HepG2 (cell line): ENCODE data around the gene GPATCH3. TPM values are rescaled to one million over a fixed set of nuclear protein-coding genes. Genes with fewer than 3 reads are reported as not detected.

Experiments
- AKAP8 ChIP-seq: sonication (generic); formaldehyde crosslinking; IDR thresholded peaks from 2 replicates; pipeline ENCODE4 v1.5.1; 2020; ENCODE audit warnings: mild to moderate bottlenecking, missing genetic modification reagents
- ATM ChIP-seq: fragments of 450-650 bp; IDR thresholded peaks from 2 replicates; pipeline ENCODE4 v1.7.1; 2017; ENCODE audit warnings: mild to moderate bottlenecking, borderline replicate concordance
- CBX1 ChIP-seq: IDR thresholded peaks from one replicate; pipeline ENCODE4 v1.6.1; 2016; ENCODE audit warnings: antibody characterized with exemption, low read depth
- CSRNP2 ChIP-seq: sonication (generic); formaldehyde crosslinking; conservative IDR thresholded peaks from 2 replicates; pipeline ENCODE4 v1.8.0; 2022; ENCODE audit warnings: low read depth, missing genetic modification reagents
- EHMT2 ChIP-seq: fragments of 200-600 bp; sonication (generic); IDR thresholded peaks from 2 replicates; pipeline ENCODE4 v1.7.0; 2017; ENCODE audit warnings: antibody characterized with exemption, low read depth, low read length, borderline replicate concordance
- EZH2 ChIP-seq: conservative IDR thresholded peaks from 2 replicates; pipeline ENCODE4 v1.6.1; 2012; ENCODE audit warnings: mild to moderate bottlenecking, low read depth, low read length, moderate library complexity
- GATAD2A ChIP-seq: IDR thresholded peaks from 2 replicates; pipeline ENCODE4 v1.6.1; 2016
- HDAC6 ChIP-seq: fragments of 200-600 bp; sonication (generic); IDR thresholded peaks from 2 replicates; pipeline ENCODE4 v1.7.0; 2017; ENCODE audit warnings: mild to moderate bottlenecking, antibody characterized with exemption, low read length, low read depth
- HNRNPK ChIP-seq: fragments of 200-400 bp; formaldehyde crosslinking; IDR thresholded peaks from 2 replicates; pipeline ENCODE4 v1.6.1; 2018; ENCODE audit warnings: low read length, low read depth, moderate library complexity, mild to moderate bottlenecking; ENCODE audit not compliant: poor library complexity, severe bottlenecking
- IKZF1 ChIP-seq: fragments of 450-650 bp; IDR thresholded peaks from 2 replicates; pipeline ENCODE4 v1.7.1; 2016
- IRF2 ChIP-seq: IDR thresholded peaks from 2 replicates; pipeline ENCODE4 v1.6.1; 2018; ENCODE audit warnings: missing genetic modification reagents, missing compliant biosample characterization
- NONO ChIP-seq, 2 experiments: fragments of 450-650 bp in 1 of 2; sonication (generic) in 1 of 2; formaldehyde crosslinking in 1 of 2; IDR thresholded peaks in 1 of 2; conservative IDR thresholded peaks in 1 of 2; 2 replicates each; pipeline versions ENCODE4 v1.6.1 to v1.8.0; 2017 to 2022; ENCODE audit warnings: mild to moderate bottlenecking in 1 of 2, missing genetic modification reagents in 1 of 2, moderate library complexity in 1 of 2
- NR2C2 ChIP-seq: sonication (generic); formaldehyde crosslinking; IDR thresholded peaks from 2 replicates; pipeline ENCODE4 v1.4.0; 2020; ENCODE audit warnings: missing genetic modification reagents, mild to moderate bottlenecking, moderate library complexity, borderline replicate concordance
- PATZ1 ChIP-seq: sonication (generic); formaldehyde crosslinking; IDR thresholded peaks from 2 replicates; pipeline ENCODE4 v1.4.0; 2020; ENCODE audit warnings: missing genetic modification reagents
- PHF8 ChIP-seq: sonication (generic); formaldehyde crosslinking; IDR thresholded peaks from 2 replicates; pipeline ENCODE4 v1.5.0; 2020; ENCODE audit warnings: missing genetic modification reagents
- RFX1 ChIP-seq: fragments of 450-650 bp; IDR thresholded peaks from 2 replicates; pipeline ENCODE4 v1.6.1; 2017
- RXRA ChIP-seq: sonication (generic); formaldehyde crosslinking; IDR thresholded peaks from 2 replicates; pipeline ENCODE4 v1.5.1; 2020; ENCODE audit warnings: missing genetic modification reagents
- SMYD3 ChIP-seq: sonication (generic); formaldehyde crosslinking; IDR thresholded peaks from 2 replicates; pipeline ENCODE4 v1.8.1; 2023; ENCODE audit warnings: mild to moderate bottlenecking, missing genetic modification reagents
- TARDBP ChIP-seq: sonication (generic); formaldehyde crosslinking; IDR thresholded peaks from 2 replicates; pipeline ENCODE4 v1.8.0; 2022; ENCODE audit warnings: mild to moderate bottlenecking, missing genetic modification reagents
- THAP9 ChIP-seq: sonication (generic); formaldehyde crosslinking; IDR thresholded peaks from 2 replicates; pipeline ENCODE4; 2020; ENCODE audit warnings: missing genetic modification reagents, mild to moderate bottlenecking, borderline replicate concordance
- TOPORS ChIP-seq: sonication (generic); formaldehyde crosslinking; IDR thresholded peaks from 2 replicates; pipeline ENCODE4 v1.8.0; 2023; ENCODE audit warnings: mild to moderate bottlenecking, missing genetic modification reagents
- ZEB1 ChIP-seq: IDR thresholded peaks from 2 replicates; pipeline ENCODE4 v1.6.1; 2012; ENCODE audit warnings: mild to moderate bottlenecking, low read depth, inconsistent platforms; ENCODE audit not compliant: insufficient replicate concordance
- ZNF510 ChIP-seq: sonication (generic); formaldehyde crosslinking; IDR thresholded peaks from 2 replicates; pipeline ENCODE4 v1.4.0; 2020; ENCODE audit warnings: low read depth, mild to moderate bottlenecking, missing genetic modification reagents
- ZNF550 ChIP-seq: sonication (generic); formaldehyde crosslinking; IDR thresholded peaks from 2 replicates; pipeline ENCODE4 v1.4.0; 2020; ENCODE audit warnings: mild to moderate bottlenecking, missing genetic modification reagents, borderline replicate concordance
- ZNF777 ChIP-seq: sonication (generic); formaldehyde crosslinking; IDR thresholded peaks from 2 replicates; pipeline ENCODE4 v1.4.0; 2020; ENCODE audit warnings: missing genetic modification reagents
- polyA plus RNA-seq, 8 experiments: library from polyadenylated mRNA; depleted of rRNA in 3 of 8; stranded (reverse) in 7 of 8; unstranded in 1 of 8; fragments of >200 nt; fragmentation: Illumina TruSeq in 4 of 8; extraction: Trizol in 4 of 8; gene quantifications; 2 replicates each; pipeline versions ENCODE4 v1.2.1 to v1.2.3, GENCODE V29; 2011 to 2016; ENCODE audit warnings: low read depth in 4 of 8, missing spikeins in 1 of 8, mixed read lengths in 1 of 8; ENCODE audit not compliant: insufficient read depth in 1 of 8
- total RNA-seq, 5 experiments: library from RNA; depleted of rRNA; stranded (reverse); fragments of >200 nt; fragmentation: Illumina TruSeq; extraction: Trizol; gene quantifications; 2 replicates each; pipeline ENCODE4 v1.2.3, GENCODE V29; 2016; ENCODE audit warnings: low read depth in 1 of 5

The GPATCH3 gene
- total and polyA plus RNA-seq, 2 of the 13 experiments (the other 11 are each of a cell fraction or from before 2014, with no cell fraction given): 8.3 to 11.0 TPM

GRCh38 chr1:26862781-26863684 is 37.2 kb downstream of the GPATCH3 start, which contains the start of gene SFN (continued):
- peak; percentile 67 for TF ChIP-seq PHF8 (CRISPR knock-in tag)
- TF ChIP-seq NR2C2 (CRISPR knock-in tag): no peak
- TF ChIP-seq TOPORS (CRISPR knock-in tag): no peak
- no peak for TF ChIP-seq HNRNPK
- TF ChIP-seq TARDBP (CRISPR knock-in tag): no peak
- no peak for TF ChIP-seq HDAC6
- TF ChIP-seq ZNF510 (CRISPR knock-in tag): 0 out of 2 replicates have a peak, but pooled peaks have one; percentile 50
- no peak for TF ChIP-seq ATM
- TF ChIP-seq RFX1: no peak
- TF ChIP-seq EHMT2: no peak
- no peak for TF ChIP-seq THAP9 (CRISPR knock-in tag)
- no peak for TF ChIP-seq AKAP8 (CRISPR knock-in tag)
- TF ChIP-seq IKZF1: no peak
- 0 out of 2 replicates have a peak, but pooled peaks have one; percentile 39 for TF ChIP-seq RXRA (CRISPR knock-in tag)
- no peak for TF ChIP-seq CSRNP2
- no peak for TF ChIP-seq EZH2
- peak; percentile 49 for TF ChIP-seq GATAD2A
- peak; percentile 26; the same call in 1 of the 2 replicates for TF ChIP-seq IRF2 (CRISPR knock-in tag)
- TF ChIP-seq NONO (IDR thresholded peaks at IDR 0.05): no peak
- TF ChIP-seq NONO (CRISPR knock-in tag; conservative IDR thresholded peaks at IDR 0.05): no peak; the same call in 1 of the 2 replicates
- TF ChIP-seq ZNF550 (CRISPR knock-in tag): no peak
- TF ChIP-seq ZEB1: peak; percentile 94
- no peak for TF ChIP-seq ZNF777 (CRISPR knock-in tag)
- no peak for TF ChIP-seq SMYD3 (CRISPR knock-in tag)
- TF ChIP-seq CBX1: no peak
- TF ChIP-seq PATZ1 (CRISPR knock-in tag): peak; percentile 52; the same call in 1 of the 2 replicates
